ENCODE measurements around the gene EAPP.
"Not testable (repeated sequence)": the region's sequence is repeated elsewhere in the genome, so short reads cannot be mapped to it uniquely, and the experiment has no call there.

Gene EAPP

DNA sequence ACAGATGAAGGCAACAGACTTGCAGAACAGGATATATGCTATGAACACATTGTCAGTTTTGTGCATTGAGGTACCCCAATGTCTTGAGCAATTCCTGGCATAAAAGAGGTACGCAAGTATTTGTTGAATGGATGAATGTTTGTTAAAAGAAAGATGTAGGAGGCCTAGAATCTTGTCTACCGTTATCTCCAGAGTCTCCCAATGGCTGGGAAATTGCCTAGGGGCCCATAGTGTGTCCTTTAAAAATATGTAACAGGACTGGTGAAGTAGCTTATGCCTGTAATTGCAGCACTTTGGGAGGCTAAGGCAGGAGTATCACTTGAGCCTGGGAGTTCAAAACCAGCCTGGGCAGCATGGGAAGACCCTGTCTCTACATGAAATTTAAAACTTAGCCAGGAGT lies 57.0 kb downstream of the EAPP start:
- no peak for DNase-seq (ENCODE audit: low read depth)

DNA sequence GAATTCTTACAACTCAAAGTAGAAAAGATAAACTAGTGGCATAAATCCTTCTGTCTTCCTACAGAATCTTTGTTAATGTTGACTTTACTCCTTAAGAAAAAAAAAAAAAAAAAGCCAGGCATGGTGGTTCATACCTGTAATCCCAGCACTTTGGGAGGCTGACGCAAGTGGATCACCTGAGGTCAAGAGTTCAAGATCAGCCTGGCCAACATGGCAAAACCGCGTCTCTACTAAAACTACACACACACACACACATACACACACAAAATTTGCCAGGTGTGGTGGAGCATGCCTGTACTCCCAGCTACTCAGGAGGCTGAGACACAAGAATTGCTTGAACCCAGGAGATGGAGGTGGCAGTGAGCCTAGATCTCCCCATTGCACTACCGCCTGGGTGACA lies 59.8 kb downstream of the EAPP start:
- no peak for DNase-seq (ENCODE audit: low read depth)

DNA sequence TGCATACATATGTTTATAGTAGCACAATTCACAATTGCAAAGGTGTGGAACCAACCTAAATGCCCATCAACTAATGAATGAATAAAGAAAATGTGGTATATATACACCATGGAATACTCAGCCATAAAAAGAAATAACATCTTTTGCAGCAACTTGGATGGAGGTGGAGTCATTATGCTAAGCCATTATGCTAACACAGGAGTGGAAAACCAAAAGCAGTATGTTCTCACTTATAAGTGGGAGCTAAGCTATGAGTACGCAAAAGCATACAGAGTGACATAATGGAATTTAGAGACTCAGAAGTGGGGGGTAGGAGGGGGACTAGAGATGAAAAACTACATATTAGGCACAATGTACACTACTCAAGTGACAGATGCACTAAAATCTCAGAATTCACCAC lies 61.2 kb downstream of the EAPP start:
- DNase-seq (ENCODE audit: low read depth), result no peak

DNA sequence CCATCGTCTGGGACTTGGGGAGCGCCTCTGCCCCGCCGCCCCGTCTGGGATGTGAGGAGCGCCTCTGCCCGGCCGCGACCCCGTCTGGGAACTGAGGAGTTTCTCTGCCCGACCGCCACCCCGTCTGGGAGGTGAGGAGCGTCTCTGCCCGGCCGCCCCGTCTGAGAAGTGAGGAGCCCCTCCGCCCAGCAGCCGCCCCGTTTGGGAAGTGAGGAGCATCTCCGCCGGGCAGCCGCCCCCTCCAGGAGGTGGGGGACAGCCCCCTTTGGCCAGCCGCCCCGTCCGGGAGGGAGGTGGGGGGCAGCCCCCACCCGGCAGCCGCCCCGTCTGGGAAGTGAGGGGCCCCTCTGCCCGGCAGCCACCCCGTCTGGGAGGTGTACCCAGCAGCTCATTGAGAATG lies 63.5 kb downstream of the EAPP start:
- DNase-seq (ENCODE audit: low read depth), result not testable (repeated sequence)

DNA sequence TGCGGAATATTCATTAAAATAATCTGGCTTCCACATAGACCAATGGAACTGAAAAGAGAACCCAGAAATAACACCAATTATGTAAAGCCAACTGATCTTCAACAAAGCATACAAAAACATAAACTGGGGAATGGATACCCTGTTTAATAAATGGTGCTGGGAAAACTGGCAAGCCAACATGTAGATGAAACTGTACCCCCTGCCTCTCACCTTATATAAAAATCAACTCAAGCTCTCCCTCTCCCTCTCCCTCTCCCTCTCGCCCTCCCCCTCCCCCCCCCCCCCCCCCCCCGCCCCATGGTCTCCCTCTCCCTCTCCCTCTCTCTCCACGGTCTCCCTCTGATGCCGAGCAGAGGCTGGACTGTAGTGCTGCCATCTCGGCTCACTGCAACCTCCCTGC lies 64.3 kb downstream of the EAPP start:
- no peak for DNase-seq (ENCODE audit: low read depth)

DNA sequence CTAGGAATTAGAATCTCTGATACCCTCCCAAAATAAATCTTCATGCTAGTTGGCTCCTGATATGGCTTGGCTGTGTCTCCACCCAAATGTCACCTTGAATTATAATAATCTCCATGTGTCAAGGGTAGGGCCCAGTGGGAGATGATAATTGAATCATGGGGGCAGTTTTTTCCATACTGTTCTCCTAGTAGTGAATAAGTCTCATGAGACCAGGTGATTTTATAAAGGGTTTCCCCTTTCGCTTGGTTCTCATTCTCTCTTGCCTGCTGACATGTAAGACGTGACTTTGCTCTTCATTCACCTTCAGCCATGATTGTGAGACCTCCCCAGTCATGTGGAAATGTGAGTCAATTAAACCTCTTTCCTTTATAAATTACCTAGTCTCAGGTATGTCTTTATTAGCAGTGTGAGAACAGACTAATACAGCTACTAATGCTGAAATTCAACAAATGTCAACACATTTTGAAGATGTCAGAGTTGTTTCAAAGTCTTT lies 65.3 kb downstream of the EAPP start:
- no peak for DNase-seq (ENCODE audit: low read depth)

DNA sequence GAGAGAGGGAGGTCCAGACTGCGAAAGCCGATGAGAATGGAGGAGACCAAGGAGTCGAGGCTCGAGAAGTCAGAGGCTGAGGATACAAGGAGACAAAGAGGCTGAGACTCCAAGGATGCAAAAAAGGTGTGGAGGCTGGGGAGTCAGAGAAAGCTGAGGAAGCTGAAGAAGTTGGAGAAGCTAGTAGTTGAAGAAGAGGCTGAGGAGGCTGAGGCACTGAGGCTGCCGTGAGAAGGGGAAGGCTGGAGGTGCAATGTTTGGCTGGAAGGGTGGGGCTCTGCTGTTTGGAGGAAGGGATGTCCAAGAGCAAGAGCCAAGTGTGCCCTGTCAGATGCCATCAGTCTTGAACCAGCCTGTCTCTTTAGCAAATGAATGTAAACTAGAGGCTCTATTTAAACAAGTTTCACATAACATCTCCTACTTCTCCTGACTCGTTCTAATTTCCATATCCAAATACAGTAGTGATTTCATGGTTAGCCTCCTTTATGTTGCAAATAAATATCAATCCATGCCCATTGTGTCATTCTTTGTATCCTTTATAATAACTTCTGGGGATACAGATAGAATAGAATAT lies 66.7 kb downstream of the EAPP start:
- no peak for DNase-seq (ENCODE audit: low read depth)

DNA sequence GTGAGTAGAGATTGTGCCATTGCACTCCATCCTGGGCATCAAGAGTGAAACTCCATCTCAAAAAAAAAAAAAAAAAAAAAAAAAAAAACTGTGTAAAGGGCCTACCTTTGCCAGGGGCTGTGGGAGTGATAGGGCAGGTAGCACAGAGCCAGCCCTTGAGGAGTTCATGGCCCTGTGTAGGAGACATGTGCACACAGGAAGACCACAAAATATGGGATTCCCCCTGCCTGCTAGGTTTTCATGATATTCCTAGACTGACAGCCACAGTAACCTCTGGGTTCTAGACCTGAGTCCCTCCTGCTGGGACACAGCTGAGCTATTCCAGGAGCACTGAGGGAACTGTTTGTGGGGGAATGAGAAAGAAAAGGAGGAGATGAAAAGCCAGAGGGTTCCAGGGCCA lies 69.2 kb downstream of the EAPP start:
- DNase-seq (ENCODE audit: low read depth), result no peak

DNA sequence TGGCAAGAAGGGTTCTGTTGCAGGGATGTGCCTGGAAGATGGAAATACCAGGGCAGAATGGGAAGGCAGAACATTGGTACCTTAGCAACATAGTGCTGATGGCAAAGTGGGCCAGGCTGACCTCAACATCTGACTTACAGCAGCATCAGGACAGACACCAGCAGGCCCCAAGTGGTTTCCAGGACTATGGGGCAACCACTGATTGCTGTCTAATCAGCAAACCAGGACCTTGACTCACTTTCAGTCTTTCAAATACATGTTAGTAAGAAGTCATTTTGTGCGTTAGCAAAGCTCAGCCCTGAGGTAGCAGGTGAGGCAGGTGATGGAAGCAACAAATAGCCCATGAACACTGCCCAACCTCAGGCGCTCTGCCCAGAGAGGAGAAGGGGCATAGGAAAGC lies 72.8 kb downstream of the EAPP start:
- no peak for DNase-seq (ENCODE audit: low read depth)

All from T-helper 22 cell (primary cell).